Measurements from ENCODE around the gene CD74.

CD74 gene

DNA sequence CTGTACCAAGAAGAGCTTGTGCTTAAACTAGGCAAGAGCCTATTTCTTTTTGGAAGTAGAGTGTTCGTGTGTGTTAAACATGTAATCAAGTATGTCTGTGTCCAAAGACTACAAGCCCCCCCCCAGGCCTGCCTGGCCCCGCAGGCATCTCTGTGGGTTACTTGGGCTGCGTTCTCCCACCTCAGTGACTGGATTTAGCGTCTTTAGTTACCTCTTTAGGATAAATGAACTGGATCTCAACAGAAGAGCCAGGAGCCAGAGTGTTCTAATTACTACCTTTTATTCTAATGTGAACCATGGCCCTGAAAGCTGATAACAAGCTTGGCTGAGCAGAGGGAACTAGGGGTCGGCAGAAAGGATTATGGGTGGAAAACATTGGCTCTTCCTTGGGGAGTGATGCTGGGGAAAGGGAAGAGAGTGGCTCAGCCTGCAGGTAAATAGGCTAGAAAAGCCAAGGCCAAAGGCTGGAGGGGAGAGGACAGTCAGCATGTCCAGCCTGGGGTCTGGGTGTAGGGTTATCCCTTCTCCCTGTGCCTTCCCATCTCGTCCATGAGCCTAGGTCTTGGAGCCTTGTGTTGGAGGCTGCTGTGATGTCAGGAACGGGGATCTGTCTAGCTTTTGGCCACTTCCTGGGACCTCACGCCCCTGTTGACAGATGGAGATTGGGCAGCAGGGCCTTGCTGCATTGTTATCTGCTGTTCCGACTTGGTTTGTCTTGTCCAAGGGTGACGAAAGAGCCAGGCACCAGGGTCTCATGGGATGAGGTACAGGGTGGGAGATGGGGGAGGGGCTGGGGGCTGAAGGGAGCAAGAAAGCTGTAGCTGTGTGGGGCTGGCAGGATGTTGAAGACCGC, 11.1 kb downstream of the CD74 start:
- no peak overlapping the region for H3K27ac ChIP-seq
- TF ChIP-seq, protein P1, sequence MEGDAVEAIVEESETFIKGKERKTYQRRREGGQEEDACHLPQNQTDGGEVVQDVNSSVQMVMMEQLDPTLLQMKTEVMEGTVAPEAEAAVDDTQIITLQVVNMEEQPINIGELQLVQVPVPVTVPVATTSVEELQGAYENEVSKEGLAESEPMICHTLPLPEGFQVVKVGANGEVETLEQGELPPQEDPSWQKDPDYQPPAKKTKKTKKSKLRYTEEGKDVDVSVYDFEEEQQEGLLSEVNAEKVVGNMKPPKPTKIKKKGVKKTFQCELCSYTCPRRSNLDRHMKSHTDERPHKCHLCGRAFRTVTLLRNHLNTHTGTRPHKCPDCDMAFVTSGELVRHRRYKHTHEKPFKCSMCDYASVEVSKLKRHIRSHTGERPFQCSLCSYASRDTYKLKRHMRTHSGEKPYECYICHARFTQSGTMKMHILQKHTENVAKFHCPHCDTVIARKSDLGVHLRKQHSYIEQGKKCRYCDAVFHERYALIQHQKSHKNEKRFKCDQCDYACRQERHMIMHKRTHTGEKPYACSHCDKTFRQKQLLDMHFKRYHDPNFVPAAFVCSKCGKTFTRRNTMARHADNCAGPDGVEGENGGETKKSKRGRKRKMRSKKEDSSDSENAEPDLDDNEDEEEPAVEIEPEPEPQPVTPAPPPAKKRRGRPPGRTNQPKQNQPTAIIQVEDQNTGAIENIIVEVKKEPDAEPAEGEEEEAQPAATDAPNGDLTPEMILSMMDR (conservative IDR thresholded peaks at IDR 0.05), result no peak
- no peak for TF ChIP-seq ZFX (IDR thresholded peaks at IDR 0.05)

DNA sequence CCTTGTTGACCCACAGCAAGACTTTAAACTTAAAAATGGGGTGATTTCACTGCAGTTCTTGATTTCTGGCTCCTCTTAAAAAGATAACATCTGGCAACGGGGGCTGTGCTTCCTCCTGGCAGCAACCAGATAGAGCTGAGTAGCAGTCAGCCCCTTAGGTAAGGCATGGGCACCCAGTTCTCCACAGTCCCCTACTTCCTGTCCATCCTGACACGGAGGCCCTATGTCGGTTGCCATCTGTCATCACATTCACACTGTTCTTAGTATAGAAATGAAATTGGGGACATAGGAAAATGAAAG, 11.7 kb downstream of the CD74 start:
- TF ChIP-seq, protein P1 (conservative IDR thresholded peaks at IDR 0.05), result no peak
- TF ChIP-seq ZFX (IDR thresholded peaks at IDR 0.05), result no peak
- H3K27ac ChIP-seq, result no peak overlapping the region

DNA sequence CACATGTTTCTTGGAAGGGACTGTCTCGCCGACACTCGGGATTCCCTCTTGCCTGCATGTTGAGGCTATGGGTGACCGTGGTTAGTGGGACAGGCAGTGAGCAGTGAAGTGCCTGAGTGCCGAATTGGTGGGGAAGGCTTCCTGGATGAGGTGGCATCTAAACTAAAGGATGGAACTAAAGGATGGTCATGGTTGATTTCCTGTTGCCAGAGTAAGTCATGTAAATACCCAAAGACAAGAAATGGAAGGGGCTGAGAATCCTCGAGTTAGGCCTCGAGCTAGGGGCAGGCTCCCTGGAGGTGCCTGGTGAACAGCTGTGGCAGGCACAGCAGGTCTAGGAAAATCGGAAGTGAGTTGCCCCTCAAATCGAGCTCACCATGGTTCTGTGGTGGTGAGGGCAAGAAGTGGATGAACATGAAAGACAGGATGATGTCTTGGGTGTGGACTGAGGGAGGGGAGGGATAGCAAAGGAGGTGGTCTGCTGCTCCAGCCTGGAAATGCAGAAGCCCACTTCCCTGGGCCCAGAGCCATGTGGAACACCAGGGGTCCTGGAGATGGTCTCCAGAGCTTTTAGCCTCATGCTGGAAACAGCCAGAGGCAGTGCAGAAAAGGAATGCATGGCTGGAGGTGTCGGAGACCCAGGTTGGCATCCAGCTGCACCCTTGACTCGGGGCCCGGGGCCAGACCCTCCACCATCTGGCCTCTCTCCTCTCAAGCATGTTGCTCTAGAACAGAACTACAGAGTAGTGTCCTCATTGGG, 12.2 kb downstream of the CD74 start:
- H3K27ac ChIP-seq, result no peak overlapping the region
- no peak for TF ChIP-seq ZFX (IDR thresholded peaks at IDR 0.05)
- TF ChIP-seq, protein P1 (conservative IDR thresholded peaks at IDR 0.05), result no peak

DNA sequence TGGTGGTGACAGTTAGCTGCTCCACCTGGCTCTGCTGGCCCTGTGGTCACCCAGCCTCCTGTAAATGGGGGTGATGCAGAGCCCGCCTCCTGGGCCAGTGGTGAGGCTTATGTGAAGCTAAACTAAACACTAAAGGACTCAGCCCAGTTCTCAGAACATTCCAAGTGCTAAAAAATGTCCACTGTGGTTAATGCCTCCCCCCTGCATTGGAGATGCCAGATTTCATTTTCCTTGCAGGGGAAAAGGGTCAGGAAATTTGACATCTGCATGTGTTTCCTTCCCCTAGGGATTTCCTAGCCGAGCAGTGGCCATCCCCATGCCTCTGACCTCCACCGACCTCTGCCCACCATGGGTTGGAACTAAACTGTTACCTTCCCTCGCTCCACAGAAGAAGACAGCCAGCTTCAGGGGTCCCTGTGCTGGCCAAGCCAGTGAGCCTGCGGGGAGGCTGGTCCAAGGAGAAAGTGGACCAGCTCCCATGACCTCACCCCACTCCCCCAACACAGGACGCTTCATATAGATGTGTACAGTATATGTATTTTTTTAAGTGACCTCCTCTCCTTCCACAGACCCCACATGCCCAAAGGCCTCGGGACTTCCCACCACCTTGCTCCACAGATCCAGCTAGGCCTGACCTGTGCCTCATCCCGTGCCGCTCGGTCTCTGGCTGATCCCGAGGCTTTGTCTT, 13.0 kb downstream of the CD74 start:
- H3K27ac ChIP-seq, result no peak overlapping the region
- TF ChIP-seq, protein P1 (conservative IDR thresholded peaks at IDR 0.05), result no peak

DNA sequence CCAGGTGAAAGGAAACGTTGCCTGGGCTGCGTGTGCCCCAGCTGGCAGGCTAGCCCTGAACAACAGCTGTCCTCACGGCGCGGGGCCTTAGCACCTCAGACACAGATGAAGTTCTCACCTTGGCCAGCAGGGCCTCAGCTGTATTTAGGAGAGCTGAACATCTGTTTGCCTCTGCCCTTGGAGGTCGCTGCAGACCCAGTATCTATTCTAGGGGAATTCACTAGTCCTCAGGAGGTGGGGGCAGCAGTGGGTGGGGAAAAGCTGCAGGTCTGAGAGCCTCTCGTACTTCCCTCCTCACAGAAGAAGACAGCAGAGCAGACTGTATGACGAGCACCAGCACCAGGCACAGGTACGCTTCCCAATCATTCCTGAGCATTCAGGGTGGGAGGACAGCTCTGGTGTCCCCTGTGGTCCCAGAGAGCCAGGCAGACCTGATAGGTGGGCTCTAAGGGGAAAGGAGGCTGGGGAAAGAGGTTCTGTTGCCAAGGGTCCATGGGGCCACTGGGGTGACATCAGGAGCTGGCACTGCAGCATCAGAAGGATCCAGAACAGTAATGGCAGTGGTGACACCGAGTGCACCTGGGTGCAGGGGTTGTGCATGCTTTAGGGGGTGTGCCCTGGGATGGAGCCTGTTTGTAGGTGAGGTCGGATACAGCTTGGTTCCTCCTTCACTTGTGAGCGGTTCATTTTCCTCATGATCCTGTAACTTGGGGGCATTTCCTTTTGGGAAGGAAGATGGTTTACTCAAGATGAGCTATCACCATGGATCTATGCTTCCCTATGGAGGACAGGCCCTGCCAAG, 13.8 kb downstream of the CD74 start:
- no peak overlapping the region for H3K27ac ChIP-seq

DNA sequence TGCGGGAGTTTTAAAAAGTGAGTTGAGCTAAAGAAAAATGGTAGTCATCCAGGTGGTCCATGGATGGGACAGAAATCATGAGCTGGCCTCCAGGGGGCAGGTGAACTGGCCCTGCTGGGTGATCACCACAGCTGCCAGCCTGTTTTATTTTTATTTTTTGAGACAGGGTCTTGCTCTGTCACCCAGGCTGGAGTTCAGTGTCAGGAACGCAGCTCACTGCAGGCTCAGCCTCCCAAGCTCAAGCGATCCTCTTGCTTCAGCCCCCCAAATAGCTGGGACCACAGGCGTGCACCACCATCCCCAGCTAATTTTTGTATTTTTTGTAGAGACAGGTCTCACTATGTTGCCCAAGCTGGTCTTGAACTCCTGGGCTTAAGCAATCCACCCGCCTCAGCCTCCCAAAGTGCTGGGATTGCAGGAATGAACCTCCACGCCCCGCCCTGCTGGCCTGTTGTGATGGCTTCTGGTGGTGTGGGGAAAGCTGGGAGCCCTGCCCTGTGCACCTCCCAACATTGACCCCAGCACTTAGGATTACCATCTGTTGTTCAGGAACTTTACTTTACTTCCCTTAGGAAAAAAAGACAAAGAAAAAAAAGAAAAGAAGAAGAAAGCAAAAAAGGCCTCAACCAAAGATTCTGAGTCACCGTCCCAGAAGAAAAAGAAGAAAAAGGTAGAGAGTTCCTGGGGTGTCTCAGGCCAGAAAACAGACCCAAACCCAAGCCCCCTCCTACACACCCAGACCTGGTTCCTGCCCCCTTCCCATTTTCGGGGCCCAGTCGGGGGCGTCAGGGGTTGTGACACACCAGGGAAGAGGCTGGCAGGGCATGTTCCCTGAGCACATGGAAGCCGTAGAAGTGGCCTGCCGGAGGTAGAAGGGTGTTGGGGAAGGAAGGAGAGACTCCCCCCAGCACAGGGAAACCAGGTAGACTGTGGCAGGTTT, 14.7 kb downstream of the CD74 start:
- no peak overlapping the region for H3K27ac ChIP-seq
- TF ChIP-seq, protein P1 (conservative IDR thresholded peaks at IDR 0.05), result no peak
- no peak for TF ChIP-seq ZFX (IDR thresholded peaks at IDR 0.05)

More for the DNA sequence above, 13.8 kb downstream of the CD74 start:
- TF ChIP-seq, protein P1 (conservative IDR thresholded peaks at IDR 0.05), result no peak
- TF ChIP-seq ZFX (IDR thresholded peaks at IDR 0.05), result no peak

Measured in C4-2B (cell line).